ENCODE results near the gene KDM4C.

KDM4C gene

DNA sequence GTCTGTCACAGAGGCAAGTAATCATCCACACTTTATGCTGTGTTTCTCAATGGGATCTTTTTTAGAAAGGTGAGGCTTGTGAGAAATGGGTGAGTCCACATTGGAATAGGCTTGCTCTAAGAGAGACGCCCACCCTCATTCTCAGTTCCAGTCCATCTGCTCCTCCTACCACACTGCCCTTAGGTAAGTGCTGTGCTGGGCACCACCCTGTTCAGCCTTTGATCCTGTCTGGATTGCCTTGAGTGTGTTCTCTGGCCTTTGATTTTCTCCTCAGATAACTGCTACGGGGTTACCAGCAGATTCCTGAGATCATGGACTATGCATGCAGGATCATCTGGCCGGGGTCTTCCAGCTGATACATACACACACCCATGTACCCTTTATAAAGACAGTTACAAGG, 328.6 kb downstream of the KDM4C start:
- H3K9ac ChIP-seq (ENCODE audit: insufficient read length) = no peak overlapping the region
- H3K36me3 ChIP-seq (ENCODE audit: insufficient read depth, low read length) = no peaks in the 10 kb centered on the region
- TF ChIP-seq POLR2AphosphoS5 (IDR thresholded peaks at IDR 0.05; ENCODE audit: borderline replicate concordance, low read depth, low read length) = no peak
- TF ChIP-seq FOXP2 (optimal IDR thresholded peaks at IDR 0.05; ENCODE audit: control extremely low read depth, extremely low read length, insufficient read depth) = no peak
- no peak for TF ChIP-seq EZH2 (IDR thresholded peaks at IDR 0.05)
- H3K27ac ChIP-seq = no peak overlapping the region
- DNase-seq (ENCODE audit: low read depth, low spot score) = no peak
- H3K4me3 ChIP-seq = no peak overlapping the region
- no peaks in the 10 kb centered on the region for H3K9me3 ChIP-seq (ENCODE audit: low read depth, low read length)

- Histone ChIP-seq H3K4me3 (peak overlapping the region; percentile 52), H3K36me3 (ENCODE audit: insufficient read depth, low read length) (no peaks in the 10 kb centered on the region), H3K9ac (ENCODE audit: insufficient read length) (no peak overlapping the region), H3K27ac (peak overlapping the region; percentile 37), H3K9me3 (ENCODE audit: low read depth, low read length) (no peaks in the 10 kb centered on the region)
- DNase-seq (ENCODE audit: low read depth, low spot score) = no peak
- TF ChIP-seq FOXP2 (optimal IDR thresholded peaks at IDR 0.05; ENCODE audit: control extremely low read depth, extremely low read length, insufficient read depth) = no peak
- no peak for TF ChIP-seq EZH2 (IDR thresholded peaks at IDR 0.05)
These were observed 330.8 kb downstream of the KDM4C start for GRCh38 chr9:7088611-7089010.

DNA sequence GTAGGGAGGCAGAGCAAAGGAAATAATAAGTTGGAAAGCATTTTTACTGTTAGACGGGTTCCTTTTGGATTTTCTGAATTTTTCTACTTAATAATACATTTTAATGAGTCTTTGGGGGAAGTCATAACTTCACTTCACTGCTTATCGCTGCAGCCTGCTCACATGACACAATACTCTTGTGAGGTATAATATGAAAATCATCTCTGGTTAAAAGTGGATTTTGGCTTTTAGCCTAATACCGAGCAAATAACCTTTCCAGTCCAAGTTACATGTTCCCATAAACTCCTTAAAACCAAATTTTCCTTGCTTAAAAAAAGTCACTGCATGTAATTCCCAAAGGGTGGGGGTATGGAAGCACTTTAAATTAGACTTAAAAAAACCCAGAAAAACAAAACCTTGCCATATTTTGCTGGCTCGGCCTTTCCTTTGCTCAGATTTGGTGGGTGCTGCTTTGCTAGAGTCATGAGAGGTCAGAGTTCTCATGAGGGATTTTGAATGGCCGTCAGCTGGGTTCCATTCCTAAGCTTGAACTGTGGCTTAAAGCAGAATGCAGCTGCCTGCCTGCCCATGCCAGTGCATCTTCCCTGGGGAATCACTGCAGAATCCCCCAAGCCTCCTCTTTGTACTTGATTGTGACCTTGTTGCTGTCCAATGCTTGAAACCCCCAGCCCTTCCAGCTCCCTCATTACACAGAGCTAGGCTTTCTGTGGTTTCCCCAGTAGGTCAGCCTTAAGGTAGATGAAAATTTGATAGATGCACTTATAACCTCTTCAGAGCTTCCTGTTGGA, 331.8 kb downstream of the KDM4C start:
- Histone ChIP-seq H3K36me3 (ENCODE audit: insufficient read depth, low read length) (no peaks in the 10 kb centered on the region), H3K27ac (peak overlapping the region; percentile 37; the same call in 1 of the 2 replicates), H3K4me3 (peak overlapping the region; percentile 52), H3K9me3 (ENCODE audit: low read depth, low read length) (no peaks in the 10 kb centered on the region), H3K9ac (ENCODE audit: insufficient read length) (no peak overlapping the region)
- TF ChIP-seq EZH2 (IDR thresholded peaks at IDR 0.05) (no peak), FOXP2 (optimal IDR thresholded peaks at IDR 0.05; ENCODE audit: control extremely low read depth, extremely low read length, insufficient read depth) (no peak), POLR2AphosphoS5 (IDR thresholded peaks at IDR 0.05; ENCODE audit: borderline replicate concordance, low read depth, low read length) (no peak)
- peak; percentile 24 for DNase-seq (ENCODE audit: low read depth, low spot score)

DNA sequence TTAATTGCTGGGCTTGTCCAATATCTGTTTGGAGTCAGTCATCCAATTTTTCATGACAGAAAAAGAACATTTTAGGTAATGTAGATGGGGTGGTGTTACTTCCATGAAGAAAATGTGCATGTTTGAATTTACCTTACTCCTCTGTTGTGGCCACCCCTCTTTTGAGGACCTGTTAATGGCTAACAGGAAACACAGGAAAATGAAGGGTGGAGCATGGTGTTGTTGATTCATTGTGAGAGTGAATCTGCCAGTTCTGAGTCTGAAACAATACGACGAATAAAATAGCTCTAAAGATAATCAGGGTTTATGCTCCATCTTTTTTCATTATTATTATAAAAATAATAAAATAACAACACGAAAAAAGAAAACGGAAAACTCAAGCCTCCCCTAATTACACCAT, 335.3 kb downstream of the KDM4C start:
- H3K4me3 ChIP-seq = no peak overlapping the region

DNA sequence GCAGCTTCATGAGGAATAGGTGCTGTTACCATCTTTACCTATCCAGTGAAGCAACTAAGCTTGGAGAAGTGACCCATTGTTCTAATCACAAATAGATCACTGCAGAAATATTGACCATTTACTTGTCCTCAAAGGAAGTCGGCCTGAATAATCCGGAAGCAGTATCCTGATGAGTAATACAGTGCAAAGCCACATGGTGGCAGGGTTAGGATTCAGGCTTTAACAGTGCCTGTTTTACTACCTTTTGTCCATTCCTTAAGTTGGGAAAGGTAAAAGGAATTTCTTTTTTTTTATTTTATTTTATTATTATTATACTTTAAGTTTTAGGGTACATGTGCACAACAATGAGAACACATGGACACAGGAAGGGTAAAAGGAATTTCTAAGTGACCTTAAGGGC, 336.3 kb downstream of the KDM4C start:
- H3K9ac ChIP-seq (ENCODE audit: insufficient read length) = no peak overlapping the region
- no peaks in the 10 kb centered on the region for H3K36me3 ChIP-seq (ENCODE audit: insufficient read depth, low read length)
- DNase-seq (ENCODE audit: low read depth, low spot score) = no peak

More for the DNA sequence above, 335.3 kb downstream of the KDM4C start:
- no peak overlapping the region for H3K9ac ChIP-seq (ENCODE audit: insufficient read length)
- no peaks in the 10 kb centered on the region for H3K9me3 ChIP-seq (ENCODE audit: low read depth, low read length)
- DNase-seq (ENCODE audit: low read depth, low spot score) = no peak
- TF ChIP-seq FOXP2 (optimal IDR thresholded peaks at IDR 0.05; ENCODE audit: control extremely low read depth, extremely low read length, insufficient read depth) = no peak
- TF ChIP-seq POLR2AphosphoS5 (IDR thresholded peaks at IDR 0.05; ENCODE audit: borderline replicate concordance, low read depth, low read length) = no peak
- TF ChIP-seq EZH2 (IDR thresholded peaks at IDR 0.05) = no peak
- H3K36me3 ChIP-seq (ENCODE audit: insufficient read depth, low read length) = no peaks in the 10 kb centered on the region
- no peak overlapping the region for H3K27ac ChIP-seq

DNA sequence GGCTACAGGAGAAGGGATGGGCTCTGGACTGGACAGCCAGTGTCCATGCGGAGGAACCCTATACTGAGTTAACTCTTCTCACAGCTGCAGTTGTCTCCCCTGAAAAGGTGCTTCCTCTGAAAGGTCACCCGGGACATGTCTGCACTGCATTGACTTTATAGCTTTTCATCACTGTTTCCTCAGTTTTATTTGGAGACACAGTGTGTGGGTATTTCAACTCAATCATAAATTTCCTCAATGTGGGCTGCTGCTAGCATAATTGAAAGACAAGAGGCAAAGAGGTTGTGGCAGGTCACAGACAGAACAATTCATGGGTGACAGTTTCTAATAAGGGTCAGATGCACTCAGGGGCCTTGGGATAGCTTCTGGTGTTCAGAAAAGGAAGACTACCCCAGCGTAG, 336.8 kb downstream of the KDM4C start:
- H3K9me3 ChIP-seq (ENCODE audit: low read depth, low read length) = no peaks in the 10 kb centered on the region
- H3K27ac ChIP-seq = no peak overlapping the region
- no peaks in the 10 kb centered on the region for H3K36me3 ChIP-seq (ENCODE audit: insufficient read depth, low read length)
- DNase-seq (ENCODE audit: low read depth, low spot score) = no peak
- H3K9ac ChIP-seq (ENCODE audit: insufficient read length) = no peak overlapping the region
- TF ChIP-seq EZH2 (IDR thresholded peaks at IDR 0.05) = no peak
- no peak for TF ChIP-seq POLR2AphosphoS5 (IDR thresholded peaks at IDR 0.05; ENCODE audit: borderline replicate concordance, low read depth, low read length)
- TF ChIP-seq FOXP2 (optimal IDR thresholded peaks at IDR 0.05; ENCODE audit: control extremely low read depth, extremely low read length, insufficient read depth) = no peak
- no peak overlapping the region for H3K4me3 ChIP-seq

More for the DNA sequence above, 336.3 kb downstream of the KDM4C start:
- TF ChIP-seq FOXP2 (optimal IDR thresholded peaks at IDR 0.05; ENCODE audit: control extremely low read depth, extremely low read length, insufficient read depth) = no peak
- no peak for TF ChIP-seq EZH2 (IDR thresholded peaks at IDR 0.05)
- no peak for TF ChIP-seq POLR2AphosphoS5 (IDR thresholded peaks at IDR 0.05; ENCODE audit: borderline replicate concordance, low read depth, low read length)
- Histone ChIP-seq H3K9me3 (ENCODE audit: low read depth, low read length) (no peaks in the 10 kb centered on the region), H3K27ac (no peak overlapping the region), H3K4me3 (no peak overlapping the region)

DNA sequence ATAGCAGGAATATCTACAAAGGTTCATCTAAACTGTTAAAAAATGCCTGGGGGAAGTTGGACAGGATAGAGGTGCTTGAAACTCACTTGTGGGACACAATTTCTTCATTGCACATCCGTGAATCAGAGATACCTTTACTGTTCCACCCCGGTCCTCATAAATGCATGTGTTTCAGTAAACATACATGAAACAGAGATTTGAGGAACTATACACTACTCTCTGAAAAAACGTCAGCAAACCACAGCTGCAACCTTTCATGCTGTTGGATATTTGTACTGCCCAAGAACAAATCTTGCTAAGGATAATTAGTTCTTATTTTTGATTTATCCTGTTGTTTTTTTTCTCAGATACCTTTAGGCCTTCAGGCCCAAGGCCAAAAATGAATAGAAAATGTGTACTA, 337.3 kb downstream of the KDM4C start:
- no peak overlapping the region for H3K4me3 ChIP-seq
- no peak overlapping the region for H3K27ac ChIP-seq
- no peak overlapping the region for H3K9ac ChIP-seq (ENCODE audit: insufficient read length)
- DNase-seq (ENCODE audit: low read depth, low spot score) = no peak
- H3K36me3 ChIP-seq (ENCODE audit: insufficient read depth, low read length) = no peaks in the 10 kb centered on the region
- TF ChIP-seq FOXP2 (optimal IDR thresholded peaks at IDR 0.05; ENCODE audit: control extremely low read depth, extremely low read length, insufficient read depth) (no peak), EZH2 (IDR thresholded peaks at IDR 0.05) (no peak), POLR2AphosphoS5 (IDR thresholded peaks at IDR 0.05; ENCODE audit: borderline replicate concordance, low read depth, low read length) (no peak)
- H3K9me3 ChIP-seq (ENCODE audit: low read depth, low read length) = no peaks in the 10 kb centered on the region

- H3K9ac ChIP-seq (ENCODE audit: insufficient read length) = no peak overlapping the region
- H3K4me3 ChIP-seq = no peak overlapping the region
- H3K9me3 ChIP-seq (ENCODE audit: low read depth, low read length) = no peaks in the 10 kb centered on the region
- no peak for DNase-seq (ENCODE audit: low read depth, low spot score)
- no peak for TF ChIP-seq FOXP2 (optimal IDR thresholded peaks at IDR 0.05; ENCODE audit: control extremely low read depth, extremely low read length, insufficient read depth)
- TF ChIP-seq POLR2AphosphoS5 (IDR thresholded peaks at IDR 0.05; ENCODE audit: borderline replicate concordance, low read depth, low read length) = no peak
- TF ChIP-seq EZH2 (IDR thresholded peaks at IDR 0.05) = no peak
- no peaks in the 10 kb centered on the region for H3K36me3 ChIP-seq (ENCODE audit: insufficient read depth, low read length)
- H3K27ac ChIP-seq = no peak overlapping the region
These were observed 339.4 kb downstream of the KDM4C start for GRCh38 chr9:7097040-7097715.

Measured in SK-N-MC (cell line).